Measurements from ENCODE around the gene SLC24A3. TPM values are rescaled to one million over a fixed set of nuclear protein-coding genes. Genes with fewer than 3 reads are reported as not detected.

The SLC24A3 gene
- total RNA-seq, 1 donor from 2014 or later, result 0.10 TPM

GRCh38 chr20:19222520-19223040 is 10.1 kb downstream of the SLC24A3 start:
- Mint-ChIP-seq H3K9me3 (ENCODE audit: low read depth) (peaks cover 10% of the 10 kb centered on the region), H3K4me3 (ENCODE audit: unreplicated experiment) (no peak overlapping the region), H3K27ac (ENCODE audit: unreplicated experiment) (no peak overlapping the region), H3K4me1 (ENCODE audit: low read depth) (no peaks in the 10 kb centered on the region), H3K27me3 (ENCODE audit: low read depth) (peaks cover 20% of the 10 kb centered on the region), H3K36me3 (ENCODE audit: low read depth) (peaks cover 3% of the 10 kb centered on the region)
- no peak for DNase-seq (ENCODE audit: low spot score)
- TF ChIP-seq, protein P1, sequence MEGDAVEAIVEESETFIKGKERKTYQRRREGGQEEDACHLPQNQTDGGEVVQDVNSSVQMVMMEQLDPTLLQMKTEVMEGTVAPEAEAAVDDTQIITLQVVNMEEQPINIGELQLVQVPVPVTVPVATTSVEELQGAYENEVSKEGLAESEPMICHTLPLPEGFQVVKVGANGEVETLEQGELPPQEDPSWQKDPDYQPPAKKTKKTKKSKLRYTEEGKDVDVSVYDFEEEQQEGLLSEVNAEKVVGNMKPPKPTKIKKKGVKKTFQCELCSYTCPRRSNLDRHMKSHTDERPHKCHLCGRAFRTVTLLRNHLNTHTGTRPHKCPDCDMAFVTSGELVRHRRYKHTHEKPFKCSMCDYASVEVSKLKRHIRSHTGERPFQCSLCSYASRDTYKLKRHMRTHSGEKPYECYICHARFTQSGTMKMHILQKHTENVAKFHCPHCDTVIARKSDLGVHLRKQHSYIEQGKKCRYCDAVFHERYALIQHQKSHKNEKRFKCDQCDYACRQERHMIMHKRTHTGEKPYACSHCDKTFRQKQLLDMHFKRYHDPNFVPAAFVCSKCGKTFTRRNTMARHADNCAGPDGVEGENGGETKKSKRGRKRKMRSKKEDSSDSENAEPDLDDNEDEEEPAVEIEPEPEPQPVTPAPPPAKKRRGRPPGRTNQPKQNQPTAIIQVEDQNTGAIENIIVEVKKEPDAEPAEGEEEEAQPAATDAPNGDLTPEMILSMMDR (IDR thresholded peaks at IDR 0.05), result no peak

DNA sequence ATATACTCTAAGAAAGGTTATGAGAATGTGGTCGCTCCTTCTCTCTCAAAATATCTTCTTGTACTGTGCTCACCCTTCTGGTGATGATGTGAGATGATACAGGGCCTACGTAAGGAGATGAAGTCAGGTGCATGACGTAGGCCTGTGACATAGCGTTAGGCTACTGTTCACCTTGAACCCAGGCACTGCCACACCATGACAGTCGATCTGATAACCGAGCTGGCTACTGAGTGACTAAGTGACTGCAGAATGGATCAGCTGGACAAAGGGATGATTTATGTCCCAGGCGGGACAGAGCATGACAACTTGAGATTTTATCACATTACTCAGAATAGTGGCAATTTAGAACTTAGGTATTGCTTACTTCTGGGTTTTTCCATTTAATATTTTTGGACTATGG is 11.2 kb downstream of the SLC24A3 start:
- no peak for DNase-seq (ENCODE audit: low spot score)
- H3K9me3 Mint-ChIP-seq (ENCODE audit: low read depth), result peaks cover 10% of the 10 kb centered on the region
- H3K36me3 Mint-ChIP-seq (ENCODE audit: low read depth), result peaks cover 3% of the 10 kb centered on the region
- H3K4me1 Mint-ChIP-seq (ENCODE audit: low read depth), result no peaks in the 10 kb centered on the region
- peaks cover 14% of the 10 kb centered on the region for H3K27me3 Mint-ChIP-seq (ENCODE audit: low read depth)
- TF ChIP-seq, protein P1 (IDR thresholded peaks at IDR 0.05), result no peak
- H3K27ac Mint-ChIP-seq (ENCODE audit: unreplicated experiment), result no peak overlapping the region
- no peak overlapping the region for H3K4me3 Mint-ChIP-seq (ENCODE audit: unreplicated experiment)

GRCh38 chr20:19231359-19232035 is 19.1 kb downstream of the SLC24A3 start:
- TF ChIP-seq, protein P1 (IDR thresholded peaks at IDR 0.05), result no peak
- Mint-ChIP-seq H3K4me1 (ENCODE audit: low read depth) (no peaks in the 10 kb centered on the region), H3K27me3 (ENCODE audit: low read depth) (peaks cover 2% of the 10 kb centered on the region), H3K36me3 (ENCODE audit: low read depth) (no peaks in the 10 kb centered on the region), H3K4me3 (ENCODE audit: unreplicated experiment) (no peak overlapping the region), H3K27ac (ENCODE audit: unreplicated experiment) (no peak overlapping the region), H3K9me3 (ENCODE audit: low read depth) (no peaks in the 10 kb centered on the region)
- DNase-seq (ENCODE audit: low spot score), result no peak

DNA sequence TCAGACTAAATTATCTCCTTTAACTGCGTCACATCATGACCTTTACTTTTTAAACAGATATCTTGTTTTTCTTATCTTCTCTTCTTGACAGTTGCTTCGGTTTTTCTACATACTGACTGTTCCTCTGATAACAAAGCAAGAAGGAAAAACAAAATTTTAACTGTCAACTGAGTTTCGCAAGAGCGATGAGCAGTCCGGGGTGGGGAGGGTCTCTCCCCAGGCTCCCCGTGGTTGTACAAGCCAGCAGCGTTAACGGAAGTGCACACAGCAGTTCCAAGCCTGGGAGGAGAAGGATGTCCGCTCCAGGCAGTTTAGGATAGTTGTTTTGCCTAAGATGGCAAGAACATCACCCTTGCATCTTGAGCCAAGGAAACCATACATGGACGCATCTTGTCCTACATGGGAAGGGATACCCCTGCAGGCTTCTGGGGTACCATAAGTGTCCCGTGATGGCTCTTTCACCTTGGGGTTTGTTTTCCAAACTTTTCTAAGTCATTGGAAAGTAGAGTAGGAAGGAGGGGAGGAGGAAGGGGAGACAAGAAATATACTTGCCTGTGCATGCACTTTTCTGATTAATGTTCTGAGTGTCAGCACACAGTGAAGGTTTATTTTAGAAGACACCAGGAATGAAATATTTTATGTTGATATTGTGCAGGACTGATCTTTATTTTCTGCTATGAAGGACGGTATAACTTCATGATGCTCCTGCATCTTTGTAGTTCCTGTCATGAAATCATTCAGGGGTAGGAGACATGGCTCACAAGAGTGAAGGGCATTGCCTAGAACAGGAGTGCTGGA is 20.8 kb downstream of the SLC24A3 start:
- Mint-ChIP-seq H3K4me1 (ENCODE audit: low read depth) (no peaks in the 10 kb centered on the region), H3K4me3 (ENCODE audit: unreplicated experiment) (no peak overlapping the region), H3K36me3 (ENCODE audit: low read depth) (no peaks in the 10 kb centered on the region), H3K27me3 (ENCODE audit: low read depth) (peaks cover 2% of the 10 kb centered on the region), H3K27ac (ENCODE audit: unreplicated experiment) (no peak overlapping the region), H3K9me3 (ENCODE audit: low read depth) (no peaks in the 10 kb centered on the region)
- TF ChIP-seq, protein P1 (IDR thresholded peaks at IDR 0.05), result no peak
- DNase-seq (ENCODE audit: low spot score), result no peak

DNA sequence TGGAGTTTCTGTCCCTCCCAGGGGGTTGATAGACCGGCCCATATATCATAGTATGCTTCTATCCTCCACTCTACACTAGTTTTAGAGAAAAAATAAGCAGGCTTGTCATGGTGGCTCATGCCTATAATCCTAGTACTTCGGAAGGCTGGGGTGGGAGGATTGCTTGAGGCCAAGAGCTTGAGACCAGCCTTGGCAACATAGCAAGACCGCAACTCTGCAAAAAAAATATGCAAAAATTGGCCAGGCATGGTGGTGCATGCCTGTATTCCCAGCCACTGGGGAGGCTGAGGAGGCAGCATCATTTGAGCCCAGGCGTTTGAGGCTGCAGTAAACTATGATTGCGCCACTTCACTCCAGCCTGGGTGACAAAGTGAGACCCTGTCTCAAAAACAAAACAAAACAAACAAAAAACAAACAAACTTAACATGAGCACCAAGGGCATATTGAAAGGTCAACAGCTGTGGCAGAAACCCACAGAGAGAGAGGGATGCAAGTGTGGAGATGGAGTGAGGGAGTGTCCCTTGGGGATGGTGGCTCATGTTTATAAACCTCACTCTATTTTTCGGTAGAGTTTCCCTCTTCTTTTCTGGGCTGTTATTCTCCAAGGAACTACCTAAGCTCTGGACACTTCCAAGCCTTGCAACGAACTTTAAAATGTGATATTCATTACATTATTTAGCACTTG is 24.1 kb downstream of the SLC24A3 start:
- Mint-ChIP-seq H3K27ac (ENCODE audit: unreplicated experiment) (no peak overlapping the region), H3K9me3 (ENCODE audit: low read depth) (no peaks in the 10 kb centered on the region), H3K4me3 (ENCODE audit: unreplicated experiment) (no peak overlapping the region), H3K4me1 (ENCODE audit: low read depth) (no peaks in the 10 kb centered on the region), H3K36me3 (ENCODE audit: low read depth) (no peaks in the 10 kb centered on the region), H3K27me3 (ENCODE audit: low read depth) (peaks cover 2% of the 10 kb centered on the region)
- no peak for DNase-seq (ENCODE audit: low spot score)
- TF ChIP-seq, protein P1 (IDR thresholded peaks at IDR 0.05), result no peak

Measured in chondrocyte (in vitro differentiated cells).